ENCODE data around the gene ARFIP2. TPM values are rescaled to one million over a fixed set of nuclear protein-coding genes. Genes with fewer than 3 reads are reported as not detected.
A peak's percentile ranks its signal among the peaks of the same experiment; 100 is the strongest.

The ARFIP2 gene
- polyA plus RNA-seq, 1 experiment: 103 TPM

DNA sequence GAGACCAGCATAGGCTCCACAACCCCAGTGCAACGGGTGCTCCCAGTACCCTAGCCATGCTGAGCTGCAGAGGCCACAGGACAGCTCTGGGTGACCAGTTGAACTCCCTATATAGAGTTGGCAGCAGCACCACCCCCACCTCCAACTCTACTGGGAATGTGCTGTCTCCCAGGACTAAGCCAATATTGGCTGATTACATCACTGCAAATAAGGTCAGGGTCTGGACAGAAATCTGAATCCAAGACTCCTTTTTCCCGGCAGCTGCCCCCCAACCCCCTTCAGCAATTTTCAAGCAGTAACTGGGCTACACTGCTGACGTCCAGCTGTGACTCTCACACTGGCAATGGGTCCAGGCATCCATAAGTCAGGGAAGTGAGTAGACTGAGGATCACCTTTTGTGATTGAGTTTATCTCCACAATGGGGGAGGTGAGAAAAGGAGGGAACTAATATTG is 40.2 kb downstream of the ARFIP2 start, which contains the start of gene HPX:
HPX (minus strand) TSS at position 82 of the 453 bp plus-strand sequence; CDS start at position 58, 24 bp downstream.
- DNase-seq (ENCODE audit: low read depth): no peak
- ChIA-PET CTCF (interaction anchor here (0.7 to 13.5 kb wide), 7 partner anchors 9 to 60 kb away, joined by 3 to 376 read pairs (median 5); partner anchors contain the start of gene SMPD1), POLR2A (no interaction called here)
- Histone ChIP-seq H3K36me3 (ENCODE audit: control insufficient read depth, insufficient read depth, low read length) (no peaks in the 10 kb centered on the region), H3K27me3 (ENCODE audit: control insufficient read depth, insufficient read depth, low read length) (no peaks in the 10 kb centered on the region), H3K4me3 (ENCODE audit: low read depth, low read length) (no peak within 1 kb of the TSS)
- TF ChIP-seq, protein P1, sequence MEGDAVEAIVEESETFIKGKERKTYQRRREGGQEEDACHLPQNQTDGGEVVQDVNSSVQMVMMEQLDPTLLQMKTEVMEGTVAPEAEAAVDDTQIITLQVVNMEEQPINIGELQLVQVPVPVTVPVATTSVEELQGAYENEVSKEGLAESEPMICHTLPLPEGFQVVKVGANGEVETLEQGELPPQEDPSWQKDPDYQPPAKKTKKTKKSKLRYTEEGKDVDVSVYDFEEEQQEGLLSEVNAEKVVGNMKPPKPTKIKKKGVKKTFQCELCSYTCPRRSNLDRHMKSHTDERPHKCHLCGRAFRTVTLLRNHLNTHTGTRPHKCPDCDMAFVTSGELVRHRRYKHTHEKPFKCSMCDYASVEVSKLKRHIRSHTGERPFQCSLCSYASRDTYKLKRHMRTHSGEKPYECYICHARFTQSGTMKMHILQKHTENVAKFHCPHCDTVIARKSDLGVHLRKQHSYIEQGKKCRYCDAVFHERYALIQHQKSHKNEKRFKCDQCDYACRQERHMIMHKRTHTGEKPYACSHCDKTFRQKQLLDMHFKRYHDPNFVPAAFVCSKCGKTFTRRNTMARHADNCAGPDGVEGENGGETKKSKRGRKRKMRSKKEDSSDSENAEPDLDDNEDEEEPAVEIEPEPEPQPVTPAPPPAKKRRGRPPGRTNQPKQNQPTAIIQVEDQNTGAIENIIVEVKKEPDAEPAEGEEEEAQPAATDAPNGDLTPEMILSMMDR (IDR thresholded peaks at IDR 0.05; ENCODE audit: insufficient read depth, low read depth, low read length): no peak

DNA sequence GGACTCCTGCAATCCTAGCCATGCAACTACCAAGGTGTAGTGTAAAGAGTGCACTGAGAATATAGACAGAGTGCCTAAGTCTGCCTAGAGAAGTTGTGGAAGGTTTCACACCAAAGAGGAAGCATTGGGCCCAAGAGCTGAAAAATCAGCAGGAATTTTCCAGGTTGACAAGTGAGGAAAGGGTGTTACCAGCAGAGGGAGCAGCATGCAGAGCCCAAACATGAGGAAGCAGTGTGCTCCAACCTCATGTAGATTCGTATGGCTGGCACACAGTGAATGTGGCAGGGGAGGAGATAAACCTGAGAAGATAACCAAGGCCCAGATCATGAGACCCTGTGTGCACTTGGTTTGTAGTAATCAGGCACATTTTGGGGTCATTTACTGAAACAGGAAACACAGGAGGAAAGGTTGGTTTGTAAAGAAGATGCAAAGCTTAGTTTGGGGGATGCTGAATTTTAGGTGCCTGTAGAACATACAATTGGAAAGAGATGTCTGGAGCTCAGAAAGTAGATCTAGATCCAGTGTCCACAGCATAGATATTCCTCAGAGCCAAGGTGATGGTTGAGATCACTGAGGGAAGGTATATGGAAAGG is 42.1 kb downstream of the ARFIP2 start:
- no peaks in the 10 kb centered on the region for H3K27me3 ChIP-seq (ENCODE audit: control insufficient read depth, insufficient read depth, low read length)
- CTCF ChIA-PET: interaction anchor here (0.6 to 13.5 kb wide), 24 partner anchors 9 to 1270 kb away, joined by 3 to 376 read pairs (median 6); partner anchors contain the start of genes APBB1, MRPL17, SMPD1 and TAF10
- no peaks in the 10 kb centered on the region for H3K36me3 ChIP-seq (ENCODE audit: control insufficient read depth, insufficient read depth, low read length)
- TF ChIP-seq, protein P1 (IDR thresholded peaks at IDR 0.05; ENCODE audit: insufficient read depth, low read depth, low read length): peak; percentile 81
- POLR2A ChIA-PET: no interaction called here
- no peak overlapping the region for H3K4me3 ChIP-seq (ENCODE audit: low read depth, low read length)
- no peak for DNase-seq (ENCODE audit: low read depth)

DNA sequence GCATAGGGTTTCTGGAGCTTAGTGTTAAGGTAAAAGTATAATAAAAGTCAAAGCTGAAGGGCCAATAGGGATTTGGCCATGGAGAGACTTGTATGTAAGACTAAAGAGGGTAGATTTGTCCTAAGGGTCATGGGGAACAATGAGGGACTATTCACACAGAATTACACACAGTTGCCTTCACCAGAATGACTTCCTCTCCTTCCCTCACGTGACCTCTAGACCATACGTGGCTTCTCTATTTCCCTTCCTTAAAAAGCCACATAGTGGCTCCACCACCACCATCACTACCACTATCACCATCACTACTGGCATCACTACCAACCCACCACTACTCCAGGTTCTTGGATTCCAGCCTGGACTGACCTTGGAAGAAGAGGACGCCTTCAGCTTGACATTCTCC is 43.1 kb downstream of the ARFIP2 start:
- ChIA-PET POLR2A (no interaction called here), CTCF (interaction anchor here (1.0 to 13.5 kb wide), 17 partner anchors 8 to 320 kb away, joined by 3 to 376 read pairs (median 6); partner anchors contain the start of genes APBB1, MRPL17 and SMPD1)
- DNase-seq (ENCODE audit: low read depth): no peak
- H3K36me3 ChIP-seq (ENCODE audit: control insufficient read depth, insufficient read depth, low read length): no peaks in the 10 kb centered on the region
- H3K27me3 ChIP-seq (ENCODE audit: control insufficient read depth, insufficient read depth, low read length): no peaks in the 10 kb centered on the region
- TF ChIP-seq, protein P1 (IDR thresholded peaks at IDR 0.05; ENCODE audit: insufficient read depth, low read depth, low read length): no peak
- H3K4me3 ChIP-seq (ENCODE audit: low read depth, low read length): no peak overlapping the region

DNA sequence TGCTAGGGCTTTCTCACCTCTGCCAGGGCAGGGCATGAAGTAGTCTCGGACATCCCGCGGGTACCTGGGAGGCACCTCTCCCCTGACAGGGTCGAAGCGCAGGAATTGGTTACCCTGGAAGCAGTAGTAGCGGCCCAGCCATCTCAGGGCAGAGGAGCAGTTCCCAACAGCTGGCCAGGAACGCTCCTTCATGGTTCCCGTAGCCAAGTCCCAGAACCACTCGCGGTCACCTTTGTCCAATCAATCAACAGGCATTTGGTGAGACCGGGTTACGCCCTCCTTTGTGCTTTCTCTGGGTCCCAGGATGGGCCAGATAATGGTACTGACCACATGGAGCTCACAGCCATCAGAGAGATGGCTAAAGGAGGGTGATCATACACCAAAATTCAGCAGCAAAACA is 43.7 kb downstream of the ARFIP2 start:
- ChIA-PET CTCF (interaction anchor here (1.1 to 13.5 kb wide), 10 partner anchors 8 to 321 kb away, joined by 3 to 376 read pairs (median 11); partner anchors contain the start of genes APBB1 and SMPD1), POLR2A (no interaction called here)
- no peak overlapping the region for H3K4me3 ChIP-seq (ENCODE audit: low read depth, low read length)
- TF ChIP-seq, protein P1 (IDR thresholded peaks at IDR 0.05; ENCODE audit: insufficient read depth, low read depth, low read length): no peak
- H3K36me3 ChIP-seq (ENCODE audit: control insufficient read depth, insufficient read depth, low read length): no peaks in the 10 kb centered on the region
- no peaks in the 10 kb centered on the region for H3K27me3 ChIP-seq (ENCODE audit: control insufficient read depth, insufficient read depth, low read length)
- DNase-seq (ENCODE audit: low read depth): no peak

DNA sequence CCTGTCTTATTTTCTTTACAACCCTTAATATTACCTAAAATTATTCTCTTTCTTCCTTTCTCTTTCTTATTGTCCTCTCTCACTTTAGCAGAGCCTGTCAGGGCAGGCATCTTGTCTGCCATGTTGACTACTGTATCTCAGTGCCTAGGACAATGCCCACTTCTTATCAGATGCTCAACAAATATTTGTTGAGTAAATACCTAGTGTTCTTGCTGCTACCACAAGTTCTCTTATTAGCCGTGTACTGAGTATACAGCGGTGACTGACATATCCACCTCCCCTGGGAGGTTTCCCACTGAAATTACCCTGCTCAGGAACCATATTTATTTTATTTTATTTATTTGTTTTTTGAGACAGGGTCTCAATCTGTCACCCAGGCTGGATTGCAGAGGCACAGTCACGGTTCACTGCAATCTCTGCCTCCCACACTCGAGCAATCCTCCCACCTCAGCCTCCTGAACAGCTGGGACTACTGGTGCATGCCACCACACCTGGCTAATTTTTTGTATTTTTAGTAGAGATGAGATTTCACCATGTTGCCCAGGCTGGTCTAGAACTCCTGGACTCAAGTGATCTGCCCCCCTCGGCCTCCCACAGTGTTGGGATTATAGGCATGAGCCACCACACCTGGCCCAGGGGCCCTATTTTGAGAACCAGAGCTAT is 47.0 kb downstream of the ARFIP2 start:
- POLR2A ChIA-PET: no interaction called here
- Histone ChIP-seq H3K36me3 (ENCODE audit: control insufficient read depth, insufficient read depth, low read length) (no peaks in the 10 kb centered on the region), H3K27me3 (ENCODE audit: control insufficient read depth, insufficient read depth, low read length) (no peaks in the 10 kb centered on the region), H3K4me3 (ENCODE audit: low read depth, low read length) (no peak overlapping the region)
- CTCF ChIA-PET: interaction anchor here (0.7 to 7.0 kb wide), 3 partner anchors 9 to 15 kb away, joined by 3 to 42 read pairs (median 3); no protein-coding TSS in a partner anchor
- TF ChIP-seq, protein P1 (IDR thresholded peaks at IDR 0.05; ENCODE audit: insufficient read depth, low read depth, low read length): no peak
- DNase-seq (ENCODE audit: low read depth): no peak

All from BJ (cell line).